Mesodermal cell (in vitro differentiated cells): ENCODE measurements around the gene SFT2D1.
A peak's percentile ranks its signal among the peaks of the same experiment; 100 is the strongest.
"Not testable (repeated sequence)": the region's sequence is repeated elsewhere in the genome, so short reads cannot be mapped to it uniquely, and the experiment has no call there.

ENCODE experiments used
- H3K27ac ChIP-seq: 2 replicates; pipeline ENCODE4 v1.7.0; 2013; ENCODE audit warnings: mild to moderate bottlenecking, low read depth, low read length, moderate library complexity; ENCODE audit not compliant: severe bottlenecking
- H3K36me3 ChIP-seq: 2 replicates; pipeline ENCODE4 v1.7.1; 2013; ENCODE audit warnings: mild to moderate bottlenecking, low read length, moderate library complexity; ENCODE audit not compliant: control insufficient read depth, insufficient read depth
- H3K4me1 ChIP-seq: one replicate; pipeline ENCODE4 v1.7.1; 2013; ENCODE audit warnings: mild to moderate bottlenecking, low read length; ENCODE audit not compliant: insufficient read depth, control insufficient read depth, poor library complexity, severe bottlenecking
- H3K4me3 ChIP-seq: 2 replicates; pipeline ENCODE4 v1.7.0; 2013; ENCODE audit warnings: low read length, control low read depth, mild to moderate bottlenecking; ENCODE audit not compliant: insufficient read depth, poor library complexity, severe bottlenecking; ENCODE audit errors: extremely low read depth
- H3K9me3 ChIP-seq: 2 replicates; pipeline ENCODE4 v1.7.1; 2013; ENCODE audit warnings: mild to moderate bottlenecking, low read length, moderate library complexity; ENCODE audit not compliant: control insufficient read depth
- WGBS, 2 experiments: methylation state at CpG; one replicate each; pipeline ENCODE4 v1.1.5; 2013; ENCODE audit warnings: missing lambda C conversion rate in 2 of 2; ENCODE audit not compliant: insufficient coverage in 2 of 2; 5-methylcytosine and 5-hydroxymethylcytosine counted together

Gene SFT2D1

DNA sequence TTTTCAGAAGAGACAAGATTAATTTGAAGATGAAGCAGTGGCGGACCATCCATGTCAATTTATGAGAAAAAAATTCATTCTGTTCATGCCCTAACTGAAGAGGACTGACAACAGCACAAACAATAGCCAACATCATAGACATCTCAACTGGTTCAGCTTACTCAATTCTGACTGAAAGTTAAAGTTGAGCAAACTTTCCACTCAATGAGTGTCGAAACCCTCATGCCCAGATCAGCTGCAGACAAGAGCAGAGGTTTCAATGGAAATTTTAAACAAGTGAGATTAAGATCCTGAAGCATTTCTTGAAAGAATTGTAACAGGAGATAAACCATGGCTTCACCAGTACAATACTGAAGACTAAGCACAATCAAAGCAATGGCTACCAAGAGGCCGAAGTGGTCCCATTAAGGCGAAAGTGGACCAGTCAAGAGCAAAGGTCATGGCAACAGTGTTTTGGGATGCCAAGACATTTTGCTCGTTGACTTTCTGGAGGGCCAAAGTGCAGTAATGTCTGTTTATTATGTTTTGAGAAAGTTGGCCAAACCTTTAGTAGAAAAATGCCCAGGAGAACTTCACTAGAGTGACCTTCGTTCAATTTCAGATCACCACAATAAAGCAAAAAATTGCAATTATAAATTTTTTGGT, 6.1 kb upstream of the SFT2D1 start:
- no peak overlapping the region for H3K27ac ChIP-seq
- H3K4me1 ChIP-seq, result peaks cover 8% of the 10 kb centered on the region
- no peak overlapping the region for H3K4me3 ChIP-seq
- no peaks in the 10 kb centered on the region for H3K36me3 ChIP-seq
- 91 to 96% methylated on average over 2 to 4 of the region's 6 CpGs for WGBS, 2 experiments
- no peaks in the 10 kb centered on the region for H3K9me3 ChIP-seq

DNA sequence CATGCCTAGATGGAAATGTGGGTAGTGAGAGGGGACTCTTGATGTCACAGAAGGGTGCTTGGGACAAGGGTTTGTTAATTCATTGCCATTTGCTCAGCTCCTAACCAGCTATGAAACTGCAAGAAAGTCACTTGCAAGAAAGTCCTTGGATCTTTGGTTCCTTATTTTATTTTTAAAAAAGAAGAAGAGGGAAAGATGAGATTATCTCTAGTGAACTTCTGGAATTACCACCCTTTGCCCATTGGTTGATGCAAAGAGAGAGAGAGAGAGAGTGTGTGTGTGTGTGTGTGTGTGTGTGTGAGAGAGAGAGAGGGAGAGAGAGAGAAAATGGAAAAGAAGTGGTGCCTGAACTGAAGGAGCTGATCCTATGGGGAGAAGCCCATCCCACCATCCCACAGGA, 4.6 kb upstream of the SFT2D1 start:
- no peak overlapping the region for H3K4me3 ChIP-seq
- H3K4me1 ChIP-seq, result peaks cover 11% of the 10 kb centered on the region
- no peaks in the 10 kb centered on the region for H3K9me3 ChIP-seq
- no peaks in the 10 kb centered on the region for H3K36me3 ChIP-seq
- no peak overlapping the region for H3K27ac ChIP-seq

- 100% methylated on average over 1 of the region's 3 CpGs for WGBS, 2 experiments
- Histone ChIP-seq H3K4me3 (no peak overlapping the region), H3K4me1 (peaks cover 11% of the 10 kb centered on the region), H3K27ac (no peak overlapping the region), H3K36me3 (no peaks in the 10 kb centered on the region), H3K9me3 (no peaks in the 10 kb centered on the region)
These were observed 4.1 kb upstream of the SFT2D1 start for GRCh38 chr6:166346449-166346848.

- not testable (repeated sequence) for H3K36me3 ChIP-seq, H3K27ac ChIP-seq, H3K4me3 ChIP-seq, H3K9me3 ChIP-seq
- 92 to 93% methylated on average over 4 to 8 of the region's 9 CpGs for WGBS, 2 experiments
- peaks cover 14% of the 10 kb centered on the region for H3K4me1 ChIP-seq
These were observed 3.3 kb upstream of the SFT2D1 start for GRCh38 chr6:166345672-166346071.

- not testable (repeated sequence) for H3K4me3 ChIP-seq, H3K9me3 ChIP-seq, H3K27ac ChIP-seq
- Histone ChIP-seq H3K4me1 (peaks cover 18% of the 10 kb centered on the region), H3K36me3 (peaks cover 10% of the 10 kb centered on the region)
- 94 to 100% methylated on average over 2 of the region's 2 CpGs for WGBS, 2 experiments
These were observed 2.6 kb upstream of the SFT2D1 start for GRCh38 chr6:166344921-166345320.

- Histone ChIP-seq H3K4me1 (peaks cover 18% of the 10 kb centered on the region), H3K4me3 (no peak overlapping the region), H3K27ac (no peak overlapping the region), H3K36me3 (peaks cover 13% of the 10 kb centered on the region), H3K9me3 (no peaks in the 10 kb centered on the region)
- WGBS, 2 experiments, result 84 to 91% methylated on average over 5 to 6 of the region's 8 CpGs
These were observed 1.9 kb upstream of the SFT2D1 start for GRCh38 chr6:166344240-166344639.

GRCh38 chr6:166343150-166343487, 774 bp upstream of the SFT2D1 start:
- Histone ChIP-seq H3K4me1 (peaks cover 22% of the 10 kb centered on the region), H3K9me3 (no peaks in the 10 kb centered on the region), H3K4me3 (peak overlapping the region; percentile 86), H3K36me3 (peaks cover 20% of the 10 kb centered on the region), H3K27ac (peak overlapping the region; percentile 88)
- WGBS, 2 experiments, result 84% methylated on average over 3 of the region's 3 CpGs; no CpG with 5 or more reads in 1 of the 2 experiments

DNA sequence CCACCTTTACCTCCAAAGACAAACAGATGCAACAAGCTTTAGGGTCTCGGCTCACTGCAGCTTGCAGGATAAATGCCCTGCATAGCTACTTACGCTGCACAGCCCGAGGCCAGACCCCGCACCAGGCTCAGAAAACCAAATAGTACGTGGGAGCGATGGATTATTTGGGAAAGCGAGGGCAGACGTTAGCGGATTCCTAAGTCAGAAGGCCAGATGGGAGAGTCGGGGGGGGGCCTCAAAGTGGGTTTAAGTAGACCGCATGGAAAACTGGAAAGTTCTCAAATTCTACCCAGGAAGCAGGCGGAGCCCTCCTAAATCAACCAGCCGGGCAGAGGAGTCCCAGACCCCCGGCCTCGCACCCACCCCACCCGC, 382 bp downstream of the SFT2D1 start:
- peak overlapping the region; percentile 88 for H3K27ac ChIP-seq
- H3K4me1 ChIP-seq, result peaks cover 22% of the 10 kb centered on the region
- no peaks in the 10 kb centered on the region for H3K9me3 ChIP-seq
- peaks cover 31% of the 10 kb centered on the region for H3K36me3 ChIP-seq
- WGBS, 2 experiments, result 0 to 1% methylated on average over 10 of the region's 16 CpGs
- peak overlapping the region; percentile 86 for H3K4me3 ChIP-seq

DNA sequence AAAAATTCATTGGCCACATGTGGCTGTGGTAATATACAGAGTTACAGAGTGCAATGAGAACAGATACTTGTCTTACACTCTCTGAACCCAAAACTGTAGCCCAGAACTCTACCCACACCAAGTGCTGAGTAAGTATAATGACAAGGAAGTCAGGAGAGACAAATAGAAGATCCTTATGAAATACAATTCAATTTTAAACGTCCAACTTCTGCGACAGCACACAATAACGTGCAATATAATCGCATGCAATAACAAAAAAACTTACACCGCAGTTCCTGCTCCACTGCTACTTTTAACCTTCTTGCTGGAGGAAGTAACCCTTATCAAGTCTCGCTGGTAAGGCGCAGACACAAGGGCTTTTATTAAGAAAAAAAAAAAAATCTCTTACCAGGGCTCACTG, 881 bp downstream of the SFT2D1 start:
- H3K27ac ChIP-seq, result no peak overlapping the region
- peaks cover 36% of the 10 kb centered on the region for H3K36me3 ChIP-seq
- peak overlapping the region; percentile 86 for H3K4me3 ChIP-seq
- H3K4me1 ChIP-seq, result peaks cover 22% of the 10 kb centered on the region
- 69 to 71% methylated on average over 6 to 7 of the region's 7 CpGs for WGBS, 2 experiments
- H3K9me3 ChIP-seq, result no peaks in the 10 kb centered on the region

- Histone ChIP-seq H3K4me1 (peaks cover 18% of the 10 kb centered on the region), H3K27ac (no peak overlapping the region), H3K9me3 (no peaks in the 10 kb centered on the region), H3K36me3 (peaks cover 42% of the 10 kb centered on the region), H3K4me3 (no peak overlapping the region)
- WGBS, 2 experiments, result 94 to 98% methylated on average over 5 to 9 of the region's 9 CpGs
These were observed 3.5 kb downstream of the SFT2D1 start for GRCh38 chr6:166338854-166339253.

DNA sequence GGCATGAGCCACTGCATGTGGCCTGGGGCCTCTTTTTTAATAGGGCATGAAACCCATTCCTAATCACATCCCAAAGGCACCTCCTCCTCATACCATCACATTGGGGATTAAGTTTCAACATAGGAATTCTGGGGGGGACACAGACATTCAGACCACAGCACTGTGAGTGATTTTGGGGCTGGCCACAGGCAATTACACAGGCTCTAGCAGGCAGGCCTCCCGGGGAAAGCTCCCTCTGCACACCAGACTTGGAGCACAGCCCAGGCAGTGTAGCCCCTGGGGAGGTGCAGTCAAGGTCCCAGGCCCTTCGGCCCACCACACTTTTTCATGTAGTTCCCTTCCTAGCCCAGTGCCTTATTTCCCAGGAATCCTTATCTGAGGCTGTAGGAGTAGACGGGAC, 5.5 kb downstream of the SFT2D1 start:
- Histone ChIP-seq H3K4me1 (peaks cover 11% of the 10 kb centered on the region), H3K9me3 (no peaks in the 10 kb centered on the region), H3K4me3 (no peak overlapping the region), H3K27ac (no peak overlapping the region), H3K36me3 (peaks cover 46% of the 10 kb centered on the region)
- 84 to 88% methylated on average over 2 to 3 of the region's 3 CpGs for WGBS, 2 experiments
